ENCODE measurements around the gene TRIP4. TPM values are rescaled to one million over a fixed set of nuclear protein-coding genes. Genes with fewer than 3 reads are reported as not detected.

TRIP4 gene
- polyA plus RNA-seq, 1 donor from 2014 or later, result 20.8 TPM

DNA sequence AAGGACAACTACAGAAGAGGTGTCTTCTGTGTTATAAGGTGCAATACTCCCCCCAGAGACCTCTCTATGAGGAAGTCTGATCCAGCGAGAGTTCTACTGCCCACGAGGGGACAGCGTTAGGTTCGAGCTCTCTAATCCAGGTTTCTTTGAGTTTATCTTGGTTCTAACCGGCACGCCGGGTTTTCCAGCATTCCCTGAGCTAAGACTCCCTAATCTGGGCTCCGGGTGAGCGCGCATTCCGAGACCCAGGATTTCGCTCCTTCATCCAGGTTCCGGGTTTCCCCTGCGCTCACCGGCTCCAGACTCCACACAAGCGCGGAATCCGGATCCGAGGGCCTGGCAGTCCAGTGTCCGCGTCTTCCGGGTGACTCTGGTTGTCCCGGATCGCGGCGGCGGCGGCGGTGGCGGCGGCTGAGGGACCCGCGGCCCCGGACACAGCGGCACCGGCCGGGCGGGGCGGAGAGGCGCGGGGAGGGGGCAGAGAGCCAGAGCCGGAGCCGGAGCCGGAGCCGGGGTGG lies 72.6 kb downstream of the TRIP4 start, which contains the start of gene ZNF609:
Gene ZNF609, plus strand, starts transcription at position 373 of the 518 bp plus-strand sequence. CDS start 38,842 bp downstream, outside the sequence.
- peak; percentile 47 for TF ChIP-seq MXI1 (conservative IDR thresholded peaks at IDR 0.05; ENCODE audit: poor library complexity, severe bottlenecking)
- peak; percentile 62 for TF ChIP-seq SMC3 (conservative IDR thresholded peaks at IDR 0.05; ENCODE audit: poor library complexity)
- TF ChIP-seq CTCF (IDR thresholded peaks at IDR 0.05; ENCODE audit: poor library complexity, severe bottlenecking), result peak; percentile 38
- peak; percentile 71 for TF ChIP-seq EP300 (conservative IDR thresholded peaks at IDR 0.05; ENCODE audit: poor library complexity, severe bottlenecking)
- TF ChIP-seq, protein P1, sequence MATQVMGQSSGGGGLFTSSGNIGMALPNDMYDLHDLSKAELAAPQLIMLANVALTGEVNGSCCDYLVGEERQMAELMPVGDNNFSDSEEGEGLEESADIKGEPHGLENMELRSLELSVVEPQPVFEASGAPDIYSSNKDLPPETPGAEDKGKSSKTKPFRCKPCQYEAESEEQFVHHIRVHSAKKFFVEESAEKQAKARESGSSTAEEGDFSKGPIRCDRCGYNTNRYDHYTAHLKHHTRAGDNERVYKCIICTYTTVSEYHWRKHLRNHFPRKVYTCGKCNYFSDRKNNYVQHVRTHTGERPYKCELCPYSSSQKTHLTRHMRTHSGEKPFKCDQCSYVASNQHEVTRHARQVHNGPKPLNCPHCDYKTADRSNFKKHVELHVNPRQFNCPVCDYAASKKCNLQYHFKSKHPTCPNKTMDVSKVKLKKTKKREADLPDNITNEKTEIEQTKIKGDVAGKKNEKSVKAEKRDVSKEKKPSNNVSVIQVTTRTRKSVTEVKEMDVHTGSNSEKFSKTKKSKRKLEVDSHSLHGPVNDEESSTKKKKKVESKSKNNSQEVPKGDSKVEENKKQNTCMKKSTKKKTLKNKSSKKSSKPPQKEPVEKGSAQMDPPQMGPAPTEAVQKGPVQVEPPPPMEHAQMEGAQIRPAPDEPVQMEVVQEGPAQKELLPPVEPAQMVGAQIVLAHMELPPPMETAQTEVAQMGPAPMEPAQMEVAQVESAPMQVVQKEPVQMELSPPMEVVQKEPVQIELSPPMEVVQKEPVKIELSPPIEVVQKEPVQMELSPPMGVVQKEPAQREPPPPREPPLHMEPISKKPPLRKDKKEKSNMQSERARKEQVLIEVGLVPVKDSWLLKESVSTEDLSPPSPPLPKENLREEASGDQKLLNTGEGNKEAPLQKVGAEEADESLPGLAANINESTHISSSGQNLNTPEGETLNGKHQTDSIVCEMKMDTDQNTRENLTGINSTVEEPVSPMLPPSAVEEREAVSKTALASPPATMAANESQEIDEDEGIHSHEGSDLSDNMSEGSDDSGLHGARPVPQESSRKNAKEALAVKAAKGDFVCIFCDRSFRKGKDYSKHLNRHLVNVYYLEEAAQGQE (IDR thresholded peaks at IDR 0.05; ENCODE audit: borderline replicate concordance), result peak; percentile 70
- no peak for TF ChIP-seq EZH2 (IDR thresholded peaks at IDR 0.05; ENCODE audit: borderline replicate concordance, insufficient read depth, low read length, poor library complexity, severe bottlenecking)
- TF ChIP-seq POLR2AphosphoS5 (IDR thresholded peaks at IDR 0.05), result peak; percentile 94
- TF ChIP-seq RAD21 (conservative IDR thresholded peaks at IDR 0.05), result peak; percentile 58
- peak; percentile 79 for TF ChIP-seq TAF1 (IDR thresholded peaks at IDR 0.05; ENCODE audit: low read depth)
- Histone ChIP-seq H3K9me2 (ENCODE audit: insufficient read depth, low read length) (no peaks in the 10 kb centered on the region), H3K27me3 (ENCODE audit: insufficient read depth, low read depth, low read length) (no peaks in the 10 kb centered on the region), H3K27ac (ENCODE audit: low read length) (peak within 1 kb of the TSS; percentile 95), H2AFZ (ENCODE audit: low read depth, low read length) (no peak within 1 kb of the TSS), H3K79me2 (replicated peaks; ENCODE audit: insufficient read depth, low read length) (peaks cover 40% of the 10 kb centered on the region), H3K9me3 (ENCODE audit: low read length) (no peaks in the 10 kb centered on the region), H3F3A (ENCODE audit: insufficient read depth, low read length, poor library complexity, severe bottlenecking) (peaks cover 2% of the 10 kb centered on the region), H3K4me3 (ENCODE audit: low read length) (peak within 1 kb of the TSS; percentile 68), H3K36me3 (ENCODE audit: insufficient read depth, low read length) (no peaks in the 10 kb centered on the region), H4K20me1 (ENCODE audit: insufficient read depth) (no peaks in the 10 kb centered on the region), H3K9ac (ENCODE audit: low read length) (peak within 1 kb of the TSS; percentile 83), H3K4me2 (ENCODE audit: low read length) (peak within 1 kb of the TSS; percentile 99)

DNA sequence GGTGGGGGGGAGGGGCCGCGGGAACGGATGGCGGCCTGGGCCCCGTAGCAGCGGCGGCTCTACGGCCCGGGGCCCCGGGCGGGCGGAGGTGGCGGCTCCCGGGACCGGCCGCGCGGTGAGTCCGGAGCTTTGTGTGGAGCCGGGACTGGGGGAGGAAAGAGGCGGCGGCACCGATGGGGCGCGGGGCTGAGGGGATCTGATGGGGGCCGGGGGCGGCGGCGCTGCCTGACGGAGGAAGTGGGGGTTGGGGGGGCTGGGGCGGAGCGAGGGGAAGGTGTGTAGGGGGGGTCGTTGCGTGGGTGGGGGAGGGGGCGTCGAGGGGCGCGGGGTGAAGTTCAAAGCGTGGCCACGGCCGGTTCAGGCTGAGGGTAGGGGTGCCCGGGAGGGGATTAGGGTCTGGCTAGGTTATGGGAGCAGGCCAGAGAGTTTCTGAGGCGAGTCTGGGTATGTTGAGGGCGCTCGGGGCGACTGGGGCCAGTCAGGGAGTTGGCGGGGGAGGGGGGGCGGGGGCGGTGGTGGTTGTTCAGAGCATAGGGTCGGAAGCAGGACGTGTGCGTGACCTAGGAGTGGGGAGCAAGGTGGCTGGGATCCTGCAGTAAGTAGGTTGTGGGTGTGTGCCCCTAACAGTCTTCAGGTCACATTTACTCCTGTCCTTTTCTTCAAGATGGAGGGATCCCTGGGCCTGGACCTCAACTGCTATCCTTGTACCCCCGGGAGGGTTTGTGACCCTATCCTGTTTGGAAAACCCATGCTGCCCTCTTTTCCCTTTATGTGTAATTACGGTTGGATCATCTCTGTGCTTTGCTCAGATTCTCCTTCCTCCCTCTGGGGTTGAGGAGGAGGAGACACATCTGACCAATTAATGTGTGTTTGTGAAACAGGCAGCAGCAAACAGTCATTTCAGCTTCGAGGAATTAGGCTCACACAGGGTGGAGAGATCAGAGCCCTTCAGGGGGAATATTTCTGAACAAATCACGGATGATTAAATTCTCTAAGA lies 73.4 kb downstream of the TRIP4 start:
- Histone ChIP-seq H3K27me3 (ENCODE audit: insufficient read depth, low read depth, low read length) (no peaks in the 10 kb centered on the region), H3K9ac (ENCODE audit: low read length) (peak overlapping the region; percentile 83), H3K4me3 (ENCODE audit: low read length) (peak overlapping the region; percentile 68), H4K20me1 (ENCODE audit: insufficient read depth) (no peaks in the 10 kb centered on the region), H3F3A (ENCODE audit: insufficient read depth, low read length, poor library complexity, severe bottlenecking) (peaks cover 2% of the 10 kb centered on the region), H3K79me2 (replicated peaks; ENCODE audit: insufficient read depth, low read length) (peaks cover 47% of the 10 kb centered on the region), H3K36me3 (ENCODE audit: insufficient read depth, low read length) (no peaks in the 10 kb centered on the region), H2AFZ (ENCODE audit: low read depth, low read length) (peak overlapping the region; percentile 42), H3K9me3 (ENCODE audit: low read length) (no peaks in the 10 kb centered on the region), H3K9me2 (ENCODE audit: insufficient read depth, low read length) (no peaks in the 10 kb centered on the region), H3K27ac (ENCODE audit: low read length) (peak overlapping the region; percentile 95), H3K4me2 (ENCODE audit: low read length) (peak overlapping the region; percentile 99)
- TF ChIP-seq, protein P1 (IDR thresholded peaks at IDR 0.05; ENCODE audit: borderline replicate concordance), result peak; percentile 69
- no peak for TF ChIP-seq EZH2 (IDR thresholded peaks at IDR 0.05; ENCODE audit: borderline replicate concordance, insufficient read depth, low read length, poor library complexity, severe bottlenecking)
- TF ChIP-seq POLR2AphosphoS5 (IDR thresholded peaks at IDR 0.05), result peak; percentile 26
- peak; percentile 36 for TF ChIP-seq SMC3 (conservative IDR thresholded peaks at IDR 0.05; ENCODE audit: poor library complexity)
- peak; percentile 37 for TF ChIP-seq MXI1 (conservative IDR thresholded peaks at IDR 0.05; ENCODE audit: poor library complexity, severe bottlenecking)
- TF ChIP-seq CTCF (IDR thresholded peaks at IDR 0.05; ENCODE audit: poor library complexity, severe bottlenecking), result peak; percentile 6
- TF ChIP-seq TAF1 (IDR thresholded peaks at IDR 0.05; ENCODE audit: low read depth), result no peak
- TF ChIP-seq EP300 (conservative IDR thresholded peaks at IDR 0.05; ENCODE audit: poor library complexity, severe bottlenecking), result no peak
- no peak for TF ChIP-seq RAD21 (conservative IDR thresholded peaks at IDR 0.05)
